ENCODE results near the gene PIK3R6.

- TF ChIP-seq CTCF (IDR thresholded peaks at IDR 0.05) (no peak), EP300 (IDR thresholded peaks at IDR 0.05) (no peak)
Observed at GRCh38 chr17:8825802-8826201, 41.7 kb downstream of the PIK3R6 start.

All from gastroesophageal sphincter (tissue), 3 donors.